Stimulated activated CD4-positive, alpha-beta T cell treated with anti-CD3 and anti-CD28 coated beads, TNF-alpha, amount 100 ng/mL, for 24 hours (primary cell): ENCODE measurements around the gene MTHFD2L.

Experiments
- DNase-seq, 3 experiments: peaks; one replicate each; pipeline ENCODE4 v3.0.0-alpha.2; 2020; ENCODE audit warnings: low read depth in 3 of 3

Gene MTHFD2L

GRCh38 chr4:74244049-74244448, 86.1 kb downstream of the MTHFD2L start:
- DNase-seq, result no peak

GRCh38 chr4:74252933-74253332, 95.0 kb downstream of the MTHFD2L start:
- no peak for DNase-seq

GRCh38 chr4:74254386-74254785, 96.5 kb downstream of the MTHFD2L start:
- no peak for DNase-seq

GRCh38 chr4:74255096-74255495, 97.2 kb downstream of the MTHFD2L start:
- DNase-seq, result no peak

GRCh38 chr4:74258963-74259362, 101.0 kb downstream of the MTHFD2L start:
- DNase-seq, result no peak

GRCh38 chr4:74260036-74260435, 102.1 kb downstream of the MTHFD2L start:
- no peak for DNase-seq

- DNase-seq, result no peak
These were observed 104.6 kb downstream of the MTHFD2L start for GRCh38 chr4:74262522-74262921.

- DNase-seq, result no peak
These were observed 105.6 kb downstream of the MTHFD2L start for GRCh38 chr4:74263551-74263950.

GRCh38 chr4:74266081-74266480, 108.2 kb downstream of the MTHFD2L start:
- DNase-seq, result no peak

- DNase-seq, result no peak
These were observed 110.2 kb downstream of the MTHFD2L start for GRCh38 chr4:74267998-74268606.

- DNase-seq, result no peak
These were observed 110.7 kb downstream of the MTHFD2L start for GRCh38 chr4:74268643-74269042.

- DNase-seq, result no peak
These were observed 120.6 kb downstream of the MTHFD2L start for GRCh38 chr4:74278490-74278889.

GRCh38 chr4:74279716-74280115, 121.8 kb downstream of the MTHFD2L start:
- no peak for DNase-seq

GRCh38 chr4:74282926-74283325, 125.0 kb downstream of the MTHFD2L start:
- no peak for DNase-seq

GRCh38 chr4:74283614-74284013, 125.7 kb downstream of the MTHFD2L start:
- no peak for DNase-seq

- DNase-seq, result no peak
These were observed 126.1 kb downstream of the MTHFD2L start for GRCh38 chr4:74284053-74284452.

- no peak for DNase-seq
These were observed 129.2 kb downstream of the MTHFD2L start for GRCh38 chr4:74287164-74287563.

- DNase-seq, result no peak
These were observed 129.9 kb downstream of the MTHFD2L start for GRCh38 chr4:74287791-74288190.

GRCh38 chr4:74291471-74291870, 133.6 kb downstream of the MTHFD2L start:
- DNase-seq, result no peak

- DNase-seq, result no peak
These were observed 134.4 kb downstream of the MTHFD2L start for GRCh38 chr4:74292111-74292870.

- DNase-seq, result no peak
These were observed 135.6 kb downstream of the MTHFD2L start for GRCh38 chr4:74293558-74293957.

- DNase-seq, result no peak
These were observed 136.8 kb downstream of the MTHFD2L start for GRCh38 chr4:74294681-74295080.

- DNase-seq, result no peak
These were observed 139.6 kb downstream of the MTHFD2L start for GRCh38 chr4:74297539-74297938.
